ENCODE measurements around the gene MCEMP1. TPM values are rescaled to one million over a fixed set of nuclear protein-coding genes. Genes with fewer than 3 reads are reported as not detected.

The MCEMP1 gene
- total and polyA plus RNA-seq, 2 of the 13 experiments (the other 11 are each of a cell fraction or from before 2014, with no cell fraction given): not detected

DNA sequence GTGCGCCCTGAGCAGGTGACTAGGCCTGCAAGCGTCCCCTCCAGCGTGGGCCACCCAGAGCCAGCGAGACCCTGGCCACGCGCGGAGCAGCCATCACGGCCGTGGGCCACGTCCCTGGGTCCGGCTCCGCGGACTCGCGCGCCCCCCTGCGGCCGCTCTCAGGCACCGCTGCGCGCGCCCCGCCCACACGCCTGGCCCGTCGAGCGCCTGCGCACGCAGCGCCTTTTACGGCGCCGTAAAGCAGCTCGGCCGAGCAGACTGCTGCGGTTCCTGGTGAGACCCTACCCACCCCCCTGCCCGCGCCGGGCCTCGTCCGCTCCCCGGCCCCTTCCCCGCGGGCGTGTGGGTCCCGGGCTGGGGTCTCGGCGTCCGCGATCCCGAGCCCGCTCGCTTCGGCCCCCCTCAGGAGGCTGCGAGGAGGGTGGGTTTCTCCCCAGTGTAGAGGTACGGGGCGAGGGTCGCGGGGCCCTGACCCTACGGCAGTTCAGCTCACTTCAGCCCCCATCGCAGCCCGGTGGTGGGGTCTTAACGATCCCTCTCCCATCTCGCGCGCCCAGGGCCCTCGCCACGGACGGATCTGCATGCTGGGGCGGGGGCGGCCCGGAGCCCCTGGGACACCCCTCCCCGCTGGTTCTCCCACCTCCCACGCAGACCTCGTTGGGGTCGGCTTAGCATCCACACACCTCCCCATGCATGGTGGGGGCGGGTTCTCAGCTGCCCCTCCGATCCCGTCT is 3.9 kb downstream of the MCEMP1 start, which contains the start of gene TRAPPC5 (continued):
- TF ChIP-seq, protein P1, sequence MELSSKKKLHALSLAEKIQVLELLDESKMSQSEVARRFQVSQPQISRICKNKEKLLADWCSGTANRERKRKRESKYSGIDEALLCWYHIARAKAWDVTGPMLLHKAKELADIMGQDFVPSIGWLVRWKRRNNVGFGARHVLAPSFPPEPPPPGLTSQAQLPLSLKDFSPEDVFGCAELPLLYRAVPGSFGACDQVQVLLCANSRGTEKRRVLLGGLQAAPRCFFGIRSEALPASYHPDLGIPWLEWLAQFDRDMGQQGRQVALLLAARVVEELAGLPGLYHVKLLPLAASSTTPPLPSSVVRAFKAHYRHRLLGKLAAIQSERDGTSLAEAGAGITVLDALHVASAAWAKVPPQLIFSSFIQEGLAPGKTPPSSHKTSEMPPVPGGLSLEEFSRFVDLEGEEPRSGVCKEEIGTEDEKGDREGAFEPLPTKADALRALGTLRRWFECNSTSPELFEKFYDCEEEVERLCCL (CRISPR knock-in tag; IDR thresholded peaks at IDR 0.05; ENCODE audit: borderline replicate concordance): no peak
- peak; percentile 67 for TF ChIP-seq GMEB1 (CRISPR knock-in tag; IDR thresholded peaks at IDR 0.05; ENCODE audit: borderline replicate concordance)
- TF ChIP-seq AGO2 (optimal IDR thresholded peaks at IDR 0.05; ENCODE audit: low read depth, low read length): no peak
- TF ChIP-seq KLF15 (CRISPR knock-in tag; IDR thresholded peaks at IDR 0.05; ENCODE audit: borderline replicate concordance): no peak
- peak; percentile 79; the same call in 1 of the 2 replicates for TF ChIP-seq SALL2 (CRISPR knock-in tag; IDR thresholded peaks at IDR 0.05)
- no peak for TF ChIP-seq ZNF510 (CRISPR knock-in tag; IDR thresholded peaks at IDR 0.05; ENCODE audit: low read depth)
- TF ChIP-seq, protein P2, sequence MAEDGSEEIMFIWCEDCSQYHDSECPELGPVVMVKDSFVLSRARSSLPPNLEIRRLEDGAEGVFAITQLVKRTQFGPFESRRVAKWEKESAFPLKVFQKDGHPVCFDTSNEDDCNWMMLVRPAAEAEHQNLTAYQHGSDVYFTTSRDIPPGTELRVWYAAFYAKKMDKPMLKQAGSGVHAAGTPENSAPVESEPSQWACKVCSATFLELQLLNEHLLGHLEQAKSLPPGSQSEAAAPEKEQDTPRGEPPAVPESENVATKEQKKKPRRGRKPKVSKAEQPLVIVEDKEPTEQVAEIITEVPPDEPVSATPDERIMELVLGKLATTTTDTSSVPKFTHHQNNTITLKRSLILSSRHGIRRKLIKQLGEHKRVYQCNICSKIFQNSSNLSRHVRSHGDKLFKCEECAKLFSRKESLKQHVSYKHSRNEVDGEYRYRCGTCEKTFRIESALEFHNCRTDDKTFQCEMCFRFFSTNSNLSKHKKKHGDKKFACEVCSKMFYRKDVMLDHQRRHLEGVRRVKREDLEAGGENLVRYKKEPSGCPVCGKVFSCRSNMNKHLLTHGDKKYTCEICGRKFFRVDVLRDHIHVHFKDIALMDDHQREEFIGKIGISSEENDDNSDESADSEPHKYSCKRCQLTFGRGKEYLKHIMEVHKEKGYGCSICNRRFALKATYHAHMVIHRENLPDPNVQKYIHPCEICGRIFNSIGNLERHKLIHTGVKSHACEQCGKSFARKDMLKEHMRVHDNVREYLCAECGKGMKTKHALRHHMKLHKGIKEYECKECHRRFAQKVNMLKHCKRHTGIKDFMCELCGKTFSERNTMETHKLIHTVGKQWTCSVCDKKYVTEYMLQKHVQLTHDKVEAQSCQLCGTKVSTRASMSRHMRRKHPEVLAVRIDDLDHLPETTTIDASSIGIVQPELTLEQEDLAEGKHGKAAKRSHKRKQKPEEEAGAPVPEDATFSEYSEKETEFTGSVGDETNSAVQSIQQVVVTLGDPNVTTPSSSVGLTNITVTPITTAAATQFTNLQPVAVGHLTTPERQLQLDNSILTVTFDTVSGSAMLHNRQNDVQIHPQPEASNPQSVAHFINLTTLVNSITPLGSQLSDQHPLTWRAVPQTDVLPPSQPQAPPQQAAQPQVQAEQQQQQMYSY (CRISPR knock-in tag; IDR thresholded peaks at IDR 0.05): no peak
- peak; percentile 90 for TF ChIP-seq ZFY (CRISPR knock-in tag; IDR thresholded peaks at IDR 0.05)
- no peak for TF ChIP-seq DPF2 (CRISPR knock-in tag; IDR thresholded peaks at IDR 0.05; ENCODE audit: borderline replicate concordance, low read depth)
- no peak for TF ChIP-seq THYN1 (CRISPR knock-in tag; IDR thresholded peaks at IDR 0.05; ENCODE audit: borderline replicate concordance, low read depth)
- TF ChIP-seq ZKSCAN8 (CRISPR knock-in tag; IDR thresholded peaks at IDR 0.05; ENCODE audit: borderline replicate concordance): no peak
- TF ChIP-seq MTA1 (CRISPR knock-in tag; IDR thresholded peaks at IDR 0.05; ENCODE audit: borderline replicate concordance): peak; percentile 67; the same call in 1 of the 2 replicates
- TF ChIP-seq ZNF225 (CRISPR knock-in tag; IDR thresholded peaks at IDR 0.05): no peak; the same call in 1 of the 2 replicates
- no peak for TF ChIP-seq ELF4 (CRISPR knock-in tag; IDR thresholded peaks at IDR 0.05; ENCODE audit: borderline replicate concordance)
- TF ChIP-seq HNF1A (IDR thresholded peaks at IDR 0.05; ENCODE audit: low read depth): no peak
- TF ChIP-seq HNF1A (CRISPR knock-in tag; IDR thresholded peaks at IDR 0.05; ENCODE audit: borderline replicate concordance): peak; percentile 5
- TF ChIP-seq KLF12 (CRISPR knock-in tag; IDR thresholded peaks at IDR 0.05; ENCODE audit: borderline replicate concordance): peak; percentile 88; the same call in 1 of the 2 replicates

Data from HepG2 (cell line).